ENCODE data around the gene NCAPD2. TPM values are rescaled to one million over a fixed set of nuclear protein-coding genes. Genes with fewer than 3 reads are reported as not detected.
"Not testable (repeated sequence)": the region's sequence is repeated elsewhere in the genome, so short reads cannot be mapped to it uniquely, and the experiment has no call there.

Gene NCAPD2
- total RNA-seq, 4 donors from 2014 or later = 26.1 to 86.6 (median 32.7) TPM

- Histone ChIP-seq H3K4me1 (peaks cover 4 to 76% (median 32%) of the 10 kb centered on the region in 4 donors), H3K27ac (peak overlapping the region; percentile 97 to 98 (median 98)), H3K4me3 (peak overlapping the region; percentile 67 to 96 (median 80)), H3K9me3 (no peaks in the 10 kb centered on the region), H3K27me3 (no peaks in the 10 kb centered on the region), H3K36me3 (peaks cover 0 to 41% (median 0%) of the 10 kb centered on the region in 3 donors)
- TF ChIP-seq CTCF (IDR thresholded peaks at IDR 0.05) = no peak
- no peak for DNase-seq
These were observed 41.7 kb downstream of the NCAPD2 start for GRCh38 chr12:6535697-6535946.

DNA sequence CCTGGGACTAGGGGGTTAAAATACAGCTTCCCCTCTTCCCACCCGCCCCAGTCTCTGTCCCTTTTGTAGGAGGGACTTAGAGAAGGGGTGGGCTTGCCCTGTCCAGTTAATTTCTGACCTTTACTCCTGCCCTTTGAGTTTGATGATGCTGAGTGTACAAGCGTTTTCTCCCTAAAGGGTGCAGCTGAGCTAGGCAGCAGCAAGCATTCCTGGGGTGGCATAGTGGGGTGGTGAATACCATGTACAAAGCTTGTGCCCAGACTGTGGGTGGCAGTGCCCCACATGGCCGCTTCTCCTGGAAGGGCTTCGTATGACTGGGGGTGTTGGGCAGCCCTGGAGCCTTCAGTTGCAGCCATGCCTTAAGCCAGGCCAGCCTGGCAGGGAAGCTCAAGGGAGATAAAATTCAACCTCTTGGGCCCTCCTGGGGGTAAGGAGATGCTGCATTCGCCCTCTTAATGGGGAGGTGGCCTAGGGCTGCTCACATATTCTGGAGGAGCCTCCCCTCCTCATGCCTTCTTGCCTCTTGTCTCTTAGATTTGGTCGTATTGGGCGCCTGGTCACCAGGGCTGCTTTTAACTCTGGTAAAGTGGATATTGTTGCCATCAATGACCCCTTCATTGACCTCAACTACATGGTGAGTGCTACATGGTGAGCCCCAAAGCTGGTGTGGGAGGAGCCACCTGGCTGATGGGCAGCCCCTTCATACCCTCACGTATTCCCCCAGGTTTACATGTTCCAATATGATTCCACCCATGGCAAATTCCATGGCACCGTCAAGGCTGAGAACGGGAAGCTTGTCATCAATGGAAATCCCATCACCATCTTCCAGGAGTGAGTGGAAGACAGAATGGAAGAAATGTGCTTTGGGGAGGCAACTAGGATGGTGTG lies 42.3 kb downstream of the NCAPD2 start:
- H3K27ac ChIP-seq = peak overlapping the region; percentile 97 to 98 (median 98)
- no peaks in the 10 kb centered on the region for H3K27me3 ChIP-seq
- H3K4me3 ChIP-seq = peak overlapping the region; percentile 67 to 96 (median 80)
- DNase-seq = no peak
- peaks cover 0 to 35% (median 0%) of the 10 kb centered on the region in 3 donors for H3K36me3 ChIP-seq
- H3K4me1 ChIP-seq = peaks cover 4 to 82% (median 36%) of the 10 kb centered on the region in 4 donors
- TF ChIP-seq CTCF (IDR thresholded peaks at IDR 0.05) (no peak), POLR2A (IDR thresholded peaks at IDR 0.05) (no peak)
- no peaks in the 10 kb centered on the region for H3K9me3 ChIP-seq

DNA sequence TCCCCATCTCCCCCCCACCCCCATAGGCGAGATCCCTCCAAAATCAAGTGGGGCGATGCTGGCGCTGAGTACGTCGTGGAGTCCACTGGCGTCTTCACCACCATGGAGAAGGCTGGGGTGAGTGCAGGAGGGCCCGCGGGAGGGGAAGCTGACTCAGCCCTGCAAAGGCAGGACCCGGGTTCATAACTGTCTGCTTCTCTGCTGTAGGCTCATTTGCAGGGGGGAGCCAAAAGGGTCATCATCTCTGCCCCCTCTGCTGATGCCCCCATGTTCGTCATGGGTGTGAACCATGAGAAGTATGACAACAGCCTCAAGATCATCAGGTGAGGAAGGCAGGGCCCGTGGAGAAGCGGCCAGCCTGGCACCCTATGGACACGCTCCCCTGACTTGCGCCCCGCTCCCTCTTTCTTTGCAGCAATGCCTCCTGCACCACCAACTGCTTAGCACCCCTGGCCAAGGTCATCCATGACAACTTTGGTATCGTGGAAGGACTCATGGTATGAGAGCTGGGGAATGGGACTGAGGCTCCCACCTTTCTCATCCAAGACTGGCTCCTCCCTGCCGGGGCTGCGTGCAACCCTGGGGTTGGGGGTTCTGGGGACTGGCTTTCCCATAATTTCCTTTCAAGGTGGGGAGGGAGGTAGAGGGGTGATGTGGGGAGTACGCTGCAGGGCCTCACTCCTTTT lies 43.1 kb downstream of the NCAPD2 start:
- H3K36me3 ChIP-seq = peaks cover 0 to 33% (median 0%) of the 10 kb centered on the region in 3 donors
- DNase-seq = no peak
- H3K4me3 ChIP-seq = no peak overlapping the region

DNA sequence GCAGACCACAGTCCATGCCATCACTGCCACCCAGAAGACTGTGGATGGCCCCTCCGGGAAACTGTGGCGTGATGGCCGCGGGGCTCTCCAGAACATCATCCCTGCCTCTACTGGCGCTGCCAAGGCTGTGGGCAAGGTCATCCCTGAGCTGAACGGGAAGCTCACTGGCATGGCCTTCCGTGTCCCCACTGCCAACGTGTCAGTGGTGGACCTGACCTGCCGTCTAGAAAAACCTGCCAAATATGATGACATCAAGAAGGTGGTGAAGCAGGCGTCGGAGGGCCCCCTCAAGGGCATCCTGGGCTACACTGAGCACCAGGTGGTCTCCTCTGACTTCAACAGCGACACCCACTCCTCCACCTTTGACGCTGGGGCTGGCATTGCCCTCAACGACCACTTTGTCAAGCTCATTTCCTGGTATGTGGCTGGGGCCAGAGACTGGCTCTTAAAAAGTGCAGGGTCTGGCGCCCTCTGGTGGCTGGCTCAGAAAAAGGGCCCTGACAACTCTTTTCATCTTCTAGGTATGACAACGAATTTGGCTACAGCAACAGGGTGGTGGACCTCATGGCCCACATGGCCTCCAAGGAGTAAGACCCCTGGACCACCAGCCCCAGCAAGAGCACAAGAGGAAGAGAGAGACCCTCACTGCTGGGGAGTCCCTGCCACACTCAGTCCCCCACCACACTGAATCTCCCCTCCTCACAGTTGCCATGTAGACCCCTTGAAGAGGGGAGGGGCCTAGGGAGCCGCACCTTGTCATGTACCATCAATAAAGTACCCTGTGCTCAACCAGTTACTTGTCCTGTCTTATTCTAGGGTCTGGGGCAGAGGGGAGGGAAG lies 43.9 kb downstream of the NCAPD2 start:
- peak; percentile 86 to 95 (median 86) for DNase-seq
- not testable (repeated sequence) for H3K9me3 ChIP-seq, H3K4me3 ChIP-seq, H3K27me3 ChIP-seq
- Histone ChIP-seq H3K36me3 (peaks cover 0 to 33% (median 0%) of the 10 kb centered on the region in 3 donors), H3K4me1 (peaks cover 1 to 75% (median 32%) of the 10 kb centered on the region in 4 donors), H3K27ac (peak overlapping the region; percentile 59 to 98 (median 83))
- peak; percentile 81 to 93 (median 86) for TF ChIP-seq CTCF (IDR thresholded peaks at IDR 0.05)

More for the DNA sequence above, 43.1 kb downstream of the NCAPD2 start:
- Histone ChIP-seq H3K27ac (peak overlapping the region; percentile 97 to 98 (median 98)), H3K4me1 (peaks cover 4 to 82% (median 38%) of the 10 kb centered on the region in 4 donors), H3K9me3 (no peaks in the 10 kb centered on the region), H3K27me3 (no peaks in the 10 kb centered on the region)
- TF ChIP-seq CTCF (IDR thresholded peaks at IDR 0.05) (no peak), POLR2A (IDR thresholded peaks at IDR 0.05) (no peak)
